ENCODE data around the gene FOXA3.
"Not testable (repeated sequence)": the region's sequence is repeated elsewhere in the genome, so short reads cannot be mapped to it uniquely, and the experiment has no call there.

FOXA3 gene

GRCh38 chr19:45895519-45895972, 31.4 kb downstream of the FOXA3 start:
- no peak for DNase-seq (ENCODE audit: low read depth)

GRCh38 chr19:45895983-45896599, 32.0 kb downstream of the FOXA3 start:
- not testable (repeated sequence) for DNase-seq (ENCODE audit: low read depth)

DNA sequence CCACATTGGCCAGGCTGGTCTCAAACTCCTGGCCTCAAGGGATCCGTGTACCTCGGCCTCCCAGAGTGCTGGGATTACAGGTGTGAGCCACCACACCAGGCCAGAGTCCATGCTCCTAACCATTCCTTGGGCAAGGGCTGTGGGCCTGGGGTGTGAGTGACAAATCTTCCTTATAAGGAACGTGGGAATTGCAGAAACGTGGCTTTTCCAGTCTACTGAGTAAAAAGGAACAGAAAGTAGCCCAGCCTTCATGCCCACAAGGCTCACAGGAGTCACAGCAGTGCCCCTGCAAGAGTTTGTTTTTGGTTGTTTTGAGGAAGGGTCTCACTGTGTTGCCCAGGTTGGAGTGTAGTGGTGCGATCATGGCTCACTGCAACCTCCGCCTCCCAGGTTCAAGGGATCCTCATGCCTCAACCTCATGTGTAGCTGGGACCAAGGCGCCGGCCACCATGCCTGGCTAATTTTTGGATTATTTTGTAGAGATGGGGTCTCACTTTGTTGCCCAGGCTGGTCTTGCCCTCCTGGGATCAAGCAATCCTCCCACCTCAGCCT, 33.2 kb downstream of the FOXA3 start:
- no peak for DNase-seq (ENCODE audit: low read depth)

DNA sequence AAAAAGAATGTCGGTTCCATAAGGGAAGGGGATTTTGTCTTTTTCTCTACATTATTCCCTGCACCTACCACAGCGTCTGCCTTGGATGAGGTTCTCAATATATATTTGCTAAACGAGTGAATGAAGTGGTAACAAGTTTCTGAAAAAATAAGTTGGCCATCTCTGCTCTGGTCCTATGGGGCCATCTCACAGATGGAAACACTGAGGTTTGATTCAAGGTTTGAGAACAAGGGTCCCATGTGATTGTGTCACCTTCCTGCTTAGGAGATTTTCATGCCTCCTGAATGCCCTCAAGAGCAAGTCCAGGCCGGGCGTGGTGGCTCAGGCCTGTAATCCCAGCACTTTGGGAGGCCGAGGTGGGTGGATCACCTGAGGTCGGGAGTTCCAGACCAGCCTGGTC, 35.1 kb downstream of the FOXA3 start:
- DNase-seq (ENCODE audit: low read depth): no peak

- DNase-seq (ENCODE audit: low read depth): no peak
Measured at GRCh38 chr19:45899919-45900589, 35.9 kb downstream of the FOXA3 start.

- no peak for DNase-seq (ENCODE audit: low read depth)
Measured at GRCh38 chr19:45900738-45901431, 36.8 kb downstream of the FOXA3 start.

DNA sequence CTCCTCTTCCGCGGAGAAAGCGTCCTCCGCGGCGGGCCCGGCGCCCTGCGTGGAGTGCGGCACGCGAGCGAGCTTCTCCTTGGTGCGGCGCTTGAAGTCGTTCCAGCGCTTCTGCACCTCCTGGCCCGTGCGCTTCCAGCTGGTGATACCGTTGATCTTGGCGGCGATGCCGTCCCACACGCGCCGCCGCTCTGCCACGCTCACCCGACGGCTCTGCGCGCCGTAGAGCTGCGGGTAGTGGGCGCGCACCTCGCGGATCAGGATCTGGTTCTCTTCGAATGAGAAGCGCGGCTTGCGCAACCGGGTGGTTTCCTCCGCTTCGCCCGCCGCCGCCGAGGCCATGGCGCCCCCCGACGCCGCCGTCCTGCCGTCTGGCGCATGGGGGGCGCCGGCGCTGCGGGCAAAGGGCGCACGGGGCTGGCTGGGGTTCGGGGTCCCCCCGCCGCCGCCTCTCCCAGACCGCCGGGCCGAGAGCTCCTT, 37.3 kb downstream of the FOXA3 start:
- DNase-seq (ENCODE audit: low read depth): peak; percentile 40

DNA sequence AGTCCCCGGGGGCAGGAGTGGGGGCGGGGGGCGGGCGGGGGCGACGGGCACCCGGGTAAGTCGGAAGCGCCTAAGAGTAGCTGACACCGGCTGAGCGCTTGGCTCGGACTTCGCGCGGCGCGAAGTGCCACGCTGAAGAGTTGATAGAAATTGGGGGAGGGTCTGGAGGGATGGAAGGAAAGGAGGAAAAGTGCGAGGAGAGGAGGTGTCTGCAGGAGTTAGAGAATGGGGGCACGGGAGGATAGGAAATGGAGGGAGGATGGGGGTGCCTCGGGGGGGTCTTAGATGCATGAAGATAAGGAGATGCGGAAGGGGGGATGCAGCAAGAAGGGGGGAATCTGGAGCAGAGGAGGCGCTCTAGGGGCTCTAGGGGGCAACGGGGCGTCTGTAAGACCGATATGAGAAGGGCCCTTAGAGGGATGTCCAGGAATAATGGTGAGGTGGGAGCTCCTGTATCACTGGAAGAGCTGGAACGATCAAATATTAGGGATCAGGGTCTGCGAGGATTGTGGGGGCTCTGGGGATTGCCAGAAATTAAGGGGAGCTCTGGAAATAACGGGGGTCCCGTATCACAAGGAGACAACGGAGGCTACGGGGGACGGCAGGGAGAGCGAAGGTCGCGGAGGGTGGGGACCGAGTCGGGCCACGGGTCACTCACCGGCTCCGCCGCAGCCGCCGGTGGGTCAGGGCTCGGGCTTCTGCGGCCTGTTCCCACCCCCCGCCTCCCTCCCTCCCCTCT, 38.0 kb downstream of the FOXA3 start, which contains the start of gene MYPOP:
TSS of gene MYPOP (minus strand) at position 702 of the 739 bp plus-strand sequence. CDS start 840 bp downstream, outside the sequence.
- no peak for DNase-seq (ENCODE audit: low read depth)

- DNase-seq (ENCODE audit: low read depth): peak; percentile 97
Measured at GRCh38 chr19:45902651-45903625, 38.8 kb downstream of the FOXA3 start.

- DNase-seq (ENCODE audit: low read depth): no peak
Measured at GRCh38 chr19:45905011-45905410, 40.9 kb downstream of the FOXA3 start.

DNA sequence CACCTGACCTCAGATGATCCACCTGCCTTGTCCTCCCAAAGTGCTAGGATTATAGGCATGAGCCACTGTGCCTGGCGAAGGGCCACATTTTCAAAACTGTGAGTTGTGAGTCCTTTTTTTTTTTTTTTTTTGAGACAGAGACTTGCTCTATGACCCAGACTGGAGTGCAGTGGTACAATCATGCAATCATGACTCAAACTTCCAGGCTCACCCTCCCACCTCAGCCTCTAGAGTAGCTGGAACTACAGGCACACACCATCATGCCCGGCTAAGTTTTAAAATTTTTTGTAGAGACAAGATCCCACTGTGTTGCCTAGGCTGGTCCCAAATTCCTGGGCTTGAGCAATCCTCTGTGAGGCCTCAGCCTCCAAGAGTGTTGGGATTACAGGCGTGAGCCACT, 42.1 kb downstream of the FOXA3 start:
- peak; percentile 46 for DNase-seq (ENCODE audit: low read depth)

DNA sequence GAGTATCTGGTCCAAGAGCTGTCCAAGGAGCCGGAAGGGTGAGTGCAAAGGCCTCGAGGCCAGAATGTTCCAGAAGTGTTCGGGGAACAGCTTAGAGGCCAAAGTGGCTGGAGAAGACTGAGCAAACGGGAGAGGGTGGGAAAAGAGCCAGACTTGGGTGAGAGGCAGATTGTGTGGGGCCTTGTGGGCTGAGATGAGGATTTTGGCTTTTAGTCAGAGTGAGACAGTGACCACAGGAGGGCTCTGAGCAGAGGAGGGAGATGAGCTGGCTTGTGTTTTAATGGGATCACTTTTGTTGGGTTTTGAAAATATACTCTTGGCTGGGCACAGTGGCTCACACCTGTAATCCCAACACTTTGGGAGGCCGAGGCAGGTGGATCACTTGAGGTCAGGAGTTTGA, 44.8 kb downstream of the FOXA3 start:
- DNase-seq (ENCODE audit: low read depth): peak; percentile 33

DNA sequence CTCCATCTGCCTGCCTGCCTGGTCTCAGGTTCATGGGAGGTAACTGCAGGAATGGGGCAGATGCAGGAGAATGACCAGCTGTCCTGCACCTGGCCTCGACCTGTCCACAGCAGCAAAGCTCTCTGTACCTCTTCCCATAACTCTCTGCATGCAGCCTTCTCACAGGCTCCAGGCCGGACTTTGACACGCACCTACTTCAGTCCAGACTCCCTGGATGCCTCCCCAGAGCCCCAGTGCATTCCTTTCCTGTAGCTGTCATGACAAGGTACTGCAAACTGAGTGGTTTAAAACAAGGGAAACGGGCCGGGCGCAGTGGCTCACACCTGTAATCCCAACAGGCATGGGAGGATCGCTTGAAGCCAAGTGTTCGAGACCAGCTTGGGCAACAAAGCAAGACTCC, 47.2 kb downstream of the FOXA3 start:
- no peak for DNase-seq (ENCODE audit: low read depth)

DNA sequence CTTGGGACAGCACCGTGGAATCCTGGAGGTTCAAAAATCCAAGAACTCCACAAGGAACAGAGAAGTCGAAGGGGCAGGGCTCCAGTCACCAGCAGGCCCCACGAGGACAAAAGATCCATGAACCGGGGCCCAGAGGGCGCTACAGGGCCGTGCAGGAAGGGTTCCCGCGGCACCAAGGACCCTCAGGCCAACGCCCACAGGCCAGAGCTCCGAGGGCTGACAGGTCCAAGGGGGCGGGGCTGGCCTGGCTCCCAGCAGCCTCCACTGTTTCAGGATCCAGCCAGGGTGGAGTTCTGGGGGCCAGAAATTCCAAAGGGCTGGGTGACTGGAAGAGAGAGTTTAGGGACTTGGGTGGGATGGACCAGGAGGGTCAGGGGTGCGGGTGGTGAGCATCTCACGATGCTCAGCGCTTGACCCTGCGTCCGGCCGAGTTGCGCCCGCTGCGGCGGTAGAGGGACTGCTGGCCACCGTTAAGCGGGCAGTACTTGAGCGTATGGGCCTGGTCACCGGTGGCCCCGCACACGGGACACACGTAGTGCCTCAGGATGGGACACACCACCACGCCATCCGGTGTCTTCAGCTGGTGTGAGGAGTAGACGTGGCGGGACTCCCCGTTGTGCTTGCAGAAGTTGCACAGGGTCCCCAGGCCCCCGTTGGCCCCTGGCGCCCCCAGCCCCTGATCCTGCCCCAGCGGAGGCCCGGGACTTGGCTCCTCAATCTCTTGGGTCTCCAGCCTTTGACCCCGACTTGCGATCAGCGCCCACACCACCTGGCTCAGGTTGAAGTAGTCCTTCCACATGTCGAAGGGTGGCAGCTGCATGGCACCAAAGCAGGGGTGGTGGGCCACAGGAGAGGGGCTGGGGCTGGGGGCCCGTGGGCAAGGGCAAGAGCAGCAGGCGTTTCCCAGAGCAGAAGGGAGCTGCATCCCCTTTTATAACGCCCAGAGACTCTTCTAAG, 50.0 kb downstream of the FOXA3 start, which contains the start of gene NANOS2:
TSS of gene NANOS2 (minus strand) at position 905 of the 957 bp plus-strand sequence. CDS start at position 820, 85 bp downstream.
- peak; percentile 7 for DNase-seq (ENCODE audit: low read depth)

- DNase-seq (ENCODE audit: low read depth): no peak
Measured at GRCh38 chr19:45917421-45918091, 53.4 kb downstream of the FOXA3 start.

DNA sequence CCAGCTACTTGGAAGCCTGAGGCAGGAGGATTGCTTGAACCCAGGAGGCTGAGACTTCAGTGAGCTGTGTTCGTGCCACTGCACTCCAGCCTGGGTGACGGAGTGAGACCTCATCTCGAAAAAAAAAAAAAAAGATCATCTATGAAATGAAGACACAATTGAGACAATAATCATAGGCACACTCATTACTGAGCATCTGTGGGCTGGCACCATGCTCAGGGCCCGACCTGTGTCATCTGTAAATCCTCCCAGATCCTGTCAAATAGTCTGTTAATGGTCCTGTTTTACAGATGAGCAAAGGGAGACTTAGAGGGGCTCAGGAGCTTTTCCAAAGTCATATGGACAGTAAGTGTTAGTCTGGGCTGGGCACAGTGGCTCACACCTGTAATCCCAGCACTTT, 54.6 kb downstream of the FOXA3 start:
- DNase-seq (ENCODE audit: low read depth): no peak

DNA sequence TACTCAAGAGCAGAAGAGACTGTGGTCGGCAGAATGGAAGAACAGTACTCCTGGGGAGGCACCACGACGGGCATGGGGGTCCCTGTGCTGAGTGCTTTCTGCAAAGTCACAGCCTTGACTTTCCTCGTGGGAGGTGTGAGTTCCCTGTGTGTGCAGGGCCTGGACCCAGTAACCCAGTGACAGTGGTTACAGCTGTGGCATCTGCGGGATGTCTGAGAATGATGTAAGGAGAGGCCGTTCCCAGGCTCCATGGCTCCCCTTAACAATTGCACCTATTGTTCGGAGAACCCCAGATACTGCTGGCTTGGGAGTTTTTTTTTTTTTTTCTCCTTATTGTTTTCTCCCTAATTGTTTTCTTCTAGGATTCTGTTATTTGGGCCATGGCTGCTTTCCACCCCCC, 55.6 kb downstream of the FOXA3 start:
- no peak for DNase-seq (ENCODE audit: low read depth)

- no peak for DNase-seq (ENCODE audit: low read depth)
Measured at GRCh38 chr19:45920458-45920857, 56.3 kb downstream of the FOXA3 start.

GRCh38 chr19:45922281-45922680, 58.2 kb downstream of the FOXA3 start:
- DNase-seq (ENCODE audit: low read depth): peak; percentile 7
